Effector memory CD8-positive, alpha-beta T cell (primary cell): Measurements from ENCODE around the gene AJAP1.

ENCODE experiments used
- ATAC-seq: fragments of 150-1000 bp; cut with Tn5 transposase; replicated peaks from 2 replicates; pipeline ENCODE4 v1.10.0; 2021; ENCODE audit warnings: mild to moderate bottlenecking, moderate library complexity
- DNase-seq, 3 experiments: peaks; one replicate each; pipeline ENCODE4 v3.0.0; 2021
- H3K27ac Mint-ChIP-seq, 2 donors: one replicate each; pipeline ENCODE4 v1.8.0; 2022; ENCODE audit warnings: mild to moderate bottlenecking in 2 of 2, mixed read lengths in 2 of 2, moderate library complexity in 2 of 2
- H3K27me3 Mint-ChIP-seq, 2 donors: one replicate each; pipeline ENCODE4 v1.8.0; 2022; ENCODE audit warnings: mixed read lengths in 2 of 2
- H3K36me3 Mint-ChIP-seq: one replicate; pipeline ENCODE4 v1.8.0; 2022; ENCODE audit warnings: mild to moderate bottlenecking, moderate library complexity, mixed read lengths; ENCODE audit not compliant: insufficient read depth
- H3K4me1 Mint-ChIP-seq, 2 donors: one replicate each; pipeline ENCODE4 v1.8.0; 2022; ENCODE audit warnings: low read depth in 2 of 2, mixed read lengths in 2 of 2
- H3K4me3 Mint-ChIP-seq, 2 donors: one replicate each; pipeline ENCODE4 v1.8.0; 2022; ENCODE audit warnings: mild to moderate bottlenecking in 2 of 2, mixed read lengths in 2 of 2, moderate library complexity in 2 of 2
- H3K9me3 Mint-ChIP-seq, 2 donors: one replicate each; pipeline ENCODE4 v1.8.0; 2022; ENCODE audit warnings: mixed read lengths in 2 of 2

The AJAP1 gene

DNA sequence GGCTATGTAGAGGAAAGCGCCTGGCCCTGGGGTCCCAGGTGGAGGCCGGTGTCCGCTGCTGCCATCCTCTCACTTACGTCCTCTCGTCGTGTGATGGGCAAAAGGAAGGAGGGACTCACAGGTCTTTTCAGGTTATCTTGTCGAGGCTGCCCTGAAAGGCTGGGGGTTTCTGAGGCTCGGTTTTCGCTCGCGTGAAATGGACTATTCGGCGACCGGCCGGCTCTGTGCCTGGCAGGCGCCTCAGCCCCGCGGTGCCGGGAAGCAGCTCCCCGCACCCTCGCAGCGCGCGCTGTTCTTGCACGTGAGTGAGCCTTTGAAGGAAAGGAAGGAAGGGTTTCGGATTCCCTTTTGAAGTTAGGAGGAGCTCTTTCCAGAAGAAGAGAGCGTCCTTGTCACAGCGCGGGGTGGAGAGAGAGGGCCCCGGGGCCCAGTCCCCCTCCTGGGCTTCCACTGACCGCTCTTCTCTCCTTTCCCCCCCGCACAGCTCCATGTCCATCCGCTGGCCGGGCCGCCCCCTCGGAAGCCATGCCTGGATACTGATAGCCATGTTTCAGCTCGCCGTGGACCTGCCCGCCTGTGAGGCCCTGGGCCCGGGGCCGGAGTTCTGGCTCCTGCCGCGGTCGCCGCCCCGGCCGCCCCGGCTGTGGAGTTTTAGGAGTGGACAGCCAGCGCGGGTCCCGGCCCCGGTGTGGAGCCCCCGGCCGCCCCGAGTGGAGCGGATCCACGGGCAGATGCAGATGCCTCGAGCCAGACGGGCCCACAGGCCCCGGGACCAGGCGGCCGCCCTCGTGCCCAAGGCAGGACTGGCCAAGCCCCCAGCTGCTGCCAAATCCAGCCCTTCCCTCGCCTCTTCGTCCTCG is 57.2 kb downstream of the AJAP1 start:
- ATAC-seq = no peak
- peaks cover 4 to 6% of the 10 kb centered on the region in 2 donors for H3K9me3 Mint-ChIP-seq
- peaks cover 0 to 3% of the 10 kb centered on the region in 2 donors for H3K4me1 Mint-ChIP-seq
- no peaks in the 10 kb centered on the region for H3K36me3 Mint-ChIP-seq
- no peak overlapping the region for H3K27ac Mint-ChIP-seq
- no peak overlapping the region for H3K4me3 Mint-ChIP-seq
- DNase-seq = no peak
- peaks cover 25 to 35% of the 10 kb centered on the region in 2 donors for H3K27me3 Mint-ChIP-seq

DNA sequence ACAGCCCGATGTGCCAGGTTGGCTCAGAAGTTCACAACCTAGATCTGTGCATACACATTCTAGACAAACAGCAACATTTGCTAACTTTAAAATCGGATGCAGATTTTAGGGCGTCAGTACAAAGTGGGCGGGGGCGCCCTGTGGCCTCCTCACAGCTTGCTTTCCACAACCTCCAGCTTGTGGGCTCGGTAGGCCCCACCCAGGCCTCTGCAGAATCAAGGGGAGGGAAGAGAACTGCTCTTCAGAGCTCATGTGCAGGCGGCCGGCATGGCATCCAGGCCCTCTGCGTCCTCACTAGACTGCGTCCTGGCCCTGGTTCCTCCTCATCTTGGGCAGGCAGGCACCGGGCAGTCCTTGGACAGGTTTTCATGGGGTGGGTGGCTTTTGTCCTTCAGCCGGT is 59.3 kb downstream of the AJAP1 start:
- H3K27me3 Mint-ChIP-seq = peaks cover 15 to 22% of the 10 kb centered on the region in 2 donors
- DNase-seq = no peak
- no peak for ATAC-seq

DNA sequence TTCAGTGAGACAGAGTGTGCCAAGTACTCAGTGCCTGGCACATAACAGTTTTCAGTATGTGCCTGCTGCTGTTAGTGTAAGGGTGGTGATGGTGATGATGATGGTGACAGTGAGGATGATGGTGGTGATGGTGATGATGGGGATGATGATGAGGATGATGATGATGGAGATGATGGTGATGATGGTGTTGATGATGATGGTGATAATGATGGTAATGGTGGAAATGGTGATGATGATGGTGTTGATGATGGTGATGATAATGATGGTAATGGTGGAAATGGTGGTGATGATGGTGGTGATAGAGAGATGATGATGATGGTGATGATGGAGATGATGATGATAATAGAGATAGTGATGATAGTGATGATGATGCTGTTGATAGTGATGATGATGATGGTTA is 62.0 kb downstream of the AJAP1 start:
- H3K4me1 Mint-ChIP-seq = no peaks in the 10 kb centered on the region
- peaks cover 0 to 4% of the 10 kb centered on the region in 2 donors for H3K27me3 Mint-ChIP-seq
- H3K27ac Mint-ChIP-seq = no peak overlapping the region
- peaks cover 4 to 7% of the 10 kb centered on the region in 2 donors for H3K9me3 Mint-ChIP-seq
- ATAC-seq (no peak), DNase-seq (no peak)
- H3K4me3 Mint-ChIP-seq = no peak overlapping the region
- H3K36me3 Mint-ChIP-seq = no peaks in the 10 kb centered on the region

More for the DNA sequence above, 59.3 kb downstream of the AJAP1 start:
- H3K4me1 Mint-ChIP-seq = peaks cover 0 to 3% of the 10 kb centered on the region in 2 donors
- H3K9me3 Mint-ChIP-seq = peaks cover 4 to 7% of the 10 kb centered on the region in 2 donors
- no peaks in the 10 kb centered on the region for H3K36me3 Mint-ChIP-seq
- no peak overlapping the region for H3K4me3 Mint-ChIP-seq
- H3K27ac Mint-ChIP-seq = no peak overlapping the region

DNA sequence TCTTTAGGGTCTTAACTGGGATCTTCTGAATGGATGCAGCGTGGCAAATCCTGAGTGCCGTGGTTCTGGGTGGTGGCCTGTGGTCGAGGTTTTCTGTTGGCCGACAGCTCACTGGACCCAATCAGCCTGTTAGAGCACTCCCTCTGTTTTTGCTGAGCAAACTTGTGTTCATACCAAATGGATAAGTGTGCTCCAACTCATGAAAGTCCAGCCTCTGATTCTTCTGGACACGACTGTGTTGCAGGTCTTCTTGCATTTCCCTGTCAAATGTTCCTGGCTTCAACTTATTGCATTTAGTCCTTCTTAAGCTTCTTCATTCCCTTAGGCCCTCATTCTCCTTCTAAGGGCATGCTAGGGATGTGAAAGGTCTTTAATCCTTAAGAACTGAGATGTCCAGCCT is 63.7 kb downstream of the AJAP1 start:
- no peak overlapping the region for H3K27ac Mint-ChIP-seq
- DNase-seq (no peak), ATAC-seq (no peak)
- peaks cover 6 to 15% of the 10 kb centered on the region in 2 donors for H3K27me3 Mint-ChIP-seq
- no peak overlapping the region for H3K4me3 Mint-ChIP-seq
- H3K9me3 Mint-ChIP-seq = peaks cover 4 to 7% of the 10 kb centered on the region in 2 donors
- no peaks in the 10 kb centered on the region for H3K36me3 Mint-ChIP-seq
- no peaks in the 10 kb centered on the region for H3K4me1 Mint-ChIP-seq

DNA sequence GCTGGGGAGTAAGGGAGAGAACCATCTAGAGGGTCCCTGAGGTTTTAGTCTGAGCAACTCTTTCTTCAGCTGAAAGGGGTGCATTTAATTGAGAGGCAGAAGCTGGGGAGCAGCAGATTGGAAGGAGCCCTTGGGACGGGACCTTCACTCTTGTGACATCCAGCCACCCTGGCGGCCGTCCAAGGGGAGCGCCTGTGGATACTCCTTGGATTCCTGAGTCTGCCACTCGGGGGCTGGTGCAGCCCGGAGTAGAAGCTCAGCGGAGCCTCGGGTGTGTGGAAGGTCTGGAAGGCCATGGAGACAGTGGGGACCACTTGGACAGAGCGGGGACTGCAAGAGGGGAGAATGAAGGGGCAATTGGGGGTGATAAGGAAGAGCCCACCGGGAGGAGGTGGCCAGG is 68.7 kb downstream of the AJAP1 start:
- DNase-seq (no peak), ATAC-seq (no peak)
- H3K9me3 Mint-ChIP-seq = no peaks in the 10 kb centered on the region
- H3K4me3 Mint-ChIP-seq = no peak overlapping the region
- H3K36me3 Mint-ChIP-seq = peaks cover 3% of the 10 kb centered on the region
- H3K4me1 Mint-ChIP-seq = no peaks in the 10 kb centered on the region
- no peak overlapping the region for H3K27ac Mint-ChIP-seq
- H3K27me3 Mint-ChIP-seq = peaks cover 10 to 40% of the 10 kb centered on the region in 2 donors

DNA sequence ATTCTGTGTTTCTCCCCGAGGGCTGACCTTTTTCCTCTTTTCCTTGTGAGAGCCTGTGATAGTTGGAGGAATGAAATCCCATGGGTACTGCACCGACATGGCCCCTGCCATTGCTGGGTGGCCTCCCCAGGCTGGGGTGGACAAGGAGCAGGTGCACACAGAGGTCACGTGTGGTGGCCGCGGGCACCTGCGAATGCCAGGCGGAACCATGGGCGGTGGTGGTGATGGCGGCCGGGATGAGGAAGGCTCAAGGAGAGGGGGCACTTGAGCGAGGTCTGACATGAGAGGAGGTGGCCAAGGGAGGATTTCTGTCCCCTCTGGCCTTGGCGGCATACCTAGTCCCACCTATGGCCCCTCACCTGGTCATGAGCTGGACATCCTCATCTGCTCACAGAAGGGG is 69.6 kb downstream of the AJAP1 start:
- no peak for DNase-seq
- Mint-ChIP-seq H3K4me1 (no peaks in the 10 kb centered on the region), H3K4me3 (no peak overlapping the region), H3K27ac (no peak overlapping the region), H3K36me3 (peaks cover 3% of the 10 kb centered on the region), H3K27me3 (peaks cover 10 to 40% of the 10 kb centered on the region in 2 donors), H3K9me3 (no peaks in the 10 kb centered on the region)
- no peak for ATAC-seq

DNA sequence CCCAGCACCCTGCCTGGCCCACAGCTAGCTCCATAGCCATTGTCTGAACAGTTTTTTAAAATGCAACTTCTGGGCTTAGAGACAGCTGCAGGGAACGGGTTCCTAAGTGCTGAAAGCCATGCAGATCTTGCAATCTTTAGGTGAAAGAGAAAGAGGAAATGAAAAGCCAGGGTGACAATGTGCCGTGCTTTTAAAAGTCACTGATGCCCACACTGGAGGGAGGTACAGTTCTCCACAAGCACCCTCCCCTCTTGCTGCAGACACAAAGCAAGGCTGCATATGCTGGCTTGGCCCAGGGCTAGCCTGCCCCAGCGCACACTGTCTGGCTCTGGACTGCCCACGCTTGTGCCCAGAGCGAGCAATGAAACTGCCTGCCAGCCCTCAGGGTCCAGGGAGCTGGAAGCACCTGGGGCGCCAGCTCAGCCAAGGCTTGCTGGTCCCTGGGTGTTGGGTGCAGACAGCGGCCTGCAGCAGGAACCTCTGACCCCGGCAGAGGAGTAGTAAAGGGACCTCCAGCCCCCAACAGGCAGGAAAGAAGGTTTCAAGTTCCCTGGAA is 70.4 kb downstream of the AJAP1 start:
- peaks cover 10 to 40% of the 10 kb centered on the region in 2 donors for H3K27me3 Mint-ChIP-seq
- no peaks in the 10 kb centered on the region for H3K4me1 Mint-ChIP-seq
- no peak overlapping the region for H3K4me3 Mint-ChIP-seq
- DNase-seq (no peak), ATAC-seq (no peak)
- H3K9me3 Mint-ChIP-seq = no peaks in the 10 kb centered on the region
- H3K36me3 Mint-ChIP-seq = peaks cover 3% of the 10 kb centered on the region
- no peak overlapping the region for H3K27ac Mint-ChIP-seq

DNA sequence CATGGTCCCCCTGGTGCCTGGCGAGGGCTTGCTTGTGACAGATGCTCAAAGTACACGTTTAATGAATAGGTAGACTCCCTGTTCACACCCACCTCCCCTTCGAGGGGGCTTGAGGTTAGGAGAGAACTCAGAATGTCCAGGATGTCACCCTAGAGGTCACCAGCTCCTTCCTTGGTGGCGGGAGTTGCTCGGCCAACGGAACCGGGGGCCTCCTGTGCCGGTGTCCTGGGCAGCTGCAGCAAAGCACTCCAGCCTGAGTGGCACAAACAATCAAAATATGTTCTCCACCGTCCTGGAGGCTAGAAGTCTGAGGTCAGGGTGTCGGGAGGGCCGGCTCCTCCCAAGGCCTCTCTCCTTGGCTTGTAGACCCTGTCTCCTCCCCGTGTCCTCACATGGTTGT is 71.0 kb downstream of the AJAP1 start:
- H3K4me1 Mint-ChIP-seq = no peaks in the 10 kb centered on the region
- H3K27me3 Mint-ChIP-seq = peaks cover 10 to 40% of the 10 kb centered on the region in 2 donors
- H3K9me3 Mint-ChIP-seq = no peaks in the 10 kb centered on the region
- H3K36me3 Mint-ChIP-seq = peaks cover 3% of the 10 kb centered on the region
- H3K27ac Mint-ChIP-seq = no peak overlapping the region
- no peak for DNase-seq
- H3K4me3 Mint-ChIP-seq = no peak overlapping the region
- ATAC-seq = no peak

DNA sequence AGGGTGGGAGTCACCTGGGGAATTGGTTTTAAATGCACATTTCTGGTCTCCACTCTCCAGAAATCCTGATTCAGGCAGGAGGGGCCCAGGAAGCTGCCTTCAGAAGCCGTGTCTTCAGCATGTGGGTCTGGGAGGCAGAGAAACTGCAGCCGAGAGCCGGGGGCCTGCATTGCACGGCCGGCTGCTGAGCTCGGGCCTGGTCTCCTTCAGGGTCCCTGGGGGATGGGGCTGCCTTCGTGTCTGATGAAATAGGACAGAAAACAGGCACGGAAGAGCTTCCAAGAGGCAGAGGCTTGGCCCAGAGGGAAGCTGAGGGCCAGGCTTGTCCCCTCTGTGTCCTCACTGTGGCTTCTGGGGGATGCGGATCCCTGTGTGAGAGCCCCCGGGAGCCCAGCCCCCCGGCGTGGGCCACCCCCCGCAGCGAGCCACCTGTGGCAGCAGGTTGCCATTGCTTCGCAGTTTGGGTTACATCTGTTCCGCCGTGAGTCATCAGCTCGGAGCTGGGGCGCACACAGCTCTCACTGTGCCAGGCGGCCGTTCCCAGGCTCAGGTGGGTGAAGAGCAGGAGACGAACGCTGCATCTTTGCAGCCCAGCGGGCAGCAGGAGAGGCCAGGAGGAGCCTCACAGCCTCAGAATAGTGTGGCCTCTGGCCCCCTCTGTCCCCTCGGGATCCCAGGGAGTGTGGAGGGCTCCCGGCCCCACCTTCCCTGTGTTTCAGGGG is 72.4 kb downstream of the AJAP1 start:
- ATAC-seq (no peak), DNase-seq (no peak)
- H3K27me3 Mint-ChIP-seq = peaks cover 10 to 33% of the 10 kb centered on the region in 2 donors
- H3K4me1 Mint-ChIP-seq = no peaks in the 10 kb centered on the region
- H3K27ac Mint-ChIP-seq = peak overlapping the region in 1 of 2 donors; percentile 25
- no peaks in the 10 kb centered on the region for H3K9me3 Mint-ChIP-seq
- peaks cover 3% of the 10 kb centered on the region for H3K36me3 Mint-ChIP-seq
- no peak overlapping the region for H3K4me3 Mint-ChIP-seq

DNA sequence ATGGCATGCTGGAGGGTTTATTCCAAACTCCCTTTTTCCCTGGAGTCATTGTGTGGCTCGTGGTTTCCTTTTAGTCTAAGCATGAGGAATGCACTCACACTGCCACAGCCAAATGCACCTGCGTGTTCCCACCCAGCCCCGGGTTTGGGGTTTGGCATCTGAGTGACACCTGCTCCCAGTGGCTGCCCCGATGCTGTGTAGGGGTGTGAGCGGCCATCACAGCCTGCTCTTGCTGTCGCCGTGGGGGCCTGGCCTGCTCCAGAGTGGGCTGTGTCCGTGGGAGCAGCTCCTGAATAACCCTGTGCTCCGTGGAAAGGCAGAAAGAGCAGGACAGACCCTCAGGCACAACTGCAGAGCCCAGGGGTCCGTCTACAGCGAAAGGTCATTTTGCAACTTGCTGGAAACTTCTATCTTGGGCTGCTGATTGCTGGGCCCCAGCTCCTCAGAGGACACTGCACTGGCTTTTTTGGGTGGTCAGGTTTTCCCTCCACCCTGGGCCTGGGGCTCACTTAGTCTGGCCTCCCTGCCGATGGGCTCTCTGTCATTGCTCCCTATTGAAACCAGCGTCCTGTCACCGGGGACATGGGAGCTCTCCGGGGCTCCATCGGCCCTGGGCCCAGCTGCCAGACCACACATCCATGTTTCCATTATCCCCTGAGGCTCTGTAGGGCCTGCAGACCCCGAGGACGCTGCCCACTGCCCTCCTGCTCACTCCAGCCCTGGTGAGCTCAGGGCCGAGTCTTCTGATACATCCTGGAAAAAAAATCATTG is 74.1 kb downstream of the AJAP1 start:
- Mint-ChIP-seq H3K36me3 (peaks cover 3% of the 10 kb centered on the region), H3K4me3 (no peak overlapping the region), H3K27me3 (peaks cover 0 to 21% of the 10 kb centered on the region in 2 donors), H3K9me3 (no peaks in the 10 kb centered on the region), H3K4me1 (no peaks in the 10 kb centered on the region), H3K27ac (no peak overlapping the region)
- no peak for ATAC-seq
- no peak for DNase-seq

DNA sequence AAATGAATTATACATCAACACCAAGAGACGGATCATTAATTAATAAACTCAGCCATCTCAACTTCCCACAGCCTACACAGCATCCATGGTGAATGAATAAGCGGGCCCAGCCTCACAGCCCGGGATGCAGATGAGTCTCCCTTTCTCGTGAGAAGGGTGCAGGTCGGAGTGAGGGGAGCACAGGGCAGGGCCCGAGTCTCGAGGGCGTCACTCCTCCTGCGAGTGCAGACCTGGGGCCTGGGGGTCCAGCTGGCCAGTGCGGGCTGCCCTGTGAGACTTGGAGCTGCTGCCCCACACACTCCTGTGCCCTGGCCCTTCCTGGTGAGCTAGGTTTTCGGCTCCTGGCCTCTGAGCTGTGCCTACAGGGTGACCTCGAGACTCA is 74.7 kb downstream of the AJAP1 start:
- Mint-ChIP-seq H3K4me1 (no peaks in the 10 kb centered on the region), H3K27me3 (peaks cover 0 to 15% of the 10 kb centered on the region in 2 donors), H3K36me3 (peaks cover 3% of the 10 kb centered on the region), H3K27ac (no peak overlapping the region), H3K9me3 (no peaks in the 10 kb centered on the region), H3K4me3 (no peak overlapping the region)
- DNase-seq (no peak), ATAC-seq (no peak)

DNA sequence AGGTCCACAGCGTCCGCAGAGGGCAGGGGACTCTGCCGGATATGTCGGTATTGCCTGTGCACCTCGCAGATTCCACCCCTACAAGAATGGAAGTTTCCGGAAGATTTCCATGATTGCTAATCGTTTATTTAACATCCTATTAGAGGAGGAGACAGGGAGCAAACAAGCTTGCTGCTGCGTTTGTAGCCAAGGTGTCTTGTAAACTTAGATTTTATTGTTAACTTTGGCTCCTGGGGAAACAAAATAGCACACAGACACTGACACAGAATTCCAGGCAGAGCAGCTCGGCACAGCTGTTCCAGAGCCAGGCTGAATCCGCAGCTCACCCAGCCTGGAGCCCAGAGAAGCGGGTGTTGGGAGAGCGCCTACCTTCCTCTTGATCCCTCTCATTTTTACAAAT is 75.7 kb downstream of the AJAP1 start:
- no peaks in the 10 kb centered on the region for H3K9me3 Mint-ChIP-seq
- H3K27me3 Mint-ChIP-seq = peaks cover 4 to 18% of the 10 kb centered on the region in 2 donors
- no peaks in the 10 kb centered on the region for H3K4me1 Mint-ChIP-seq
- DNase-seq (no peak), ATAC-seq (no peak)
- no peak overlapping the region for H3K4me3 Mint-ChIP-seq
- no peak overlapping the region for H3K27ac Mint-ChIP-seq
- H3K36me3 Mint-ChIP-seq = no peaks in the 10 kb centered on the region
